DOHH2 (cell line): ENCODE measurements around the gene LRIG3.

Experiments used
- CTCF ChIP-seq: fragments of 200-600 bp; sonication (generic); IDR thresholded peaks from one replicate; pipeline ENCODE4 v1.5.1; 2014; ENCODE audit warnings: antibody characterized with exemption, mild to moderate bottlenecking, low read depth, low read length; ENCODE audit not compliant: poor library complexity, severe bottlenecking
- EZH2phosphoT487 ChIP-seq: fragments of 200-600 bp; sonication (generic); IDR thresholded peaks from 2 replicates; pipeline ENCODE4 v1.6.1; 2017; ENCODE audit warnings: borderline replicate concordance, mild to moderate bottlenecking, antibody characterized with exemption, low read length, moderate library complexity, mixed read lengths

GRCh38 chr12:58927120-58927519 lies 6.8 kb upstream of the LRIG3 start:
- TF ChIP-seq CTCF = no peak
- no peak for TF ChIP-seq EZH2phosphoT487
